Prostate gland (tissue), 2 donors: Measurements from ENCODE around the gene POU6F2.

Experiments
- POLR2A ChIP-seq: fragments of 450-650 bp; IDR thresholded peaks from one replicate; pipeline ENCODE4 v1.6.1; 2016; ENCODE audit warnings: antibody characterized with exemption, mild to moderate bottlenecking
- TF ChIP-seq, protein P1 (sequence below), 4 experiments: fragments of 200-600 bp in 2 of 4; fragments of 450-650 bp in 2 of 4; sonication (generic) in 2 of 4; IDR thresholded peaks; 1 replicate in 3 of 4; 2 replicates in 1 of 4; pipeline ENCODE4 v1.5.1; 2016 to 2019; ENCODE audit warnings: antibody characterized with exemption in 4 of 4, mild to moderate bottlenecking in 2 of 4, moderate library complexity in 2 of 4

GRCh38 chr7:39306016-39306570, 328.4 kb downstream of the POU6F2 start:
- TF ChIP-seq, protein P1, sequence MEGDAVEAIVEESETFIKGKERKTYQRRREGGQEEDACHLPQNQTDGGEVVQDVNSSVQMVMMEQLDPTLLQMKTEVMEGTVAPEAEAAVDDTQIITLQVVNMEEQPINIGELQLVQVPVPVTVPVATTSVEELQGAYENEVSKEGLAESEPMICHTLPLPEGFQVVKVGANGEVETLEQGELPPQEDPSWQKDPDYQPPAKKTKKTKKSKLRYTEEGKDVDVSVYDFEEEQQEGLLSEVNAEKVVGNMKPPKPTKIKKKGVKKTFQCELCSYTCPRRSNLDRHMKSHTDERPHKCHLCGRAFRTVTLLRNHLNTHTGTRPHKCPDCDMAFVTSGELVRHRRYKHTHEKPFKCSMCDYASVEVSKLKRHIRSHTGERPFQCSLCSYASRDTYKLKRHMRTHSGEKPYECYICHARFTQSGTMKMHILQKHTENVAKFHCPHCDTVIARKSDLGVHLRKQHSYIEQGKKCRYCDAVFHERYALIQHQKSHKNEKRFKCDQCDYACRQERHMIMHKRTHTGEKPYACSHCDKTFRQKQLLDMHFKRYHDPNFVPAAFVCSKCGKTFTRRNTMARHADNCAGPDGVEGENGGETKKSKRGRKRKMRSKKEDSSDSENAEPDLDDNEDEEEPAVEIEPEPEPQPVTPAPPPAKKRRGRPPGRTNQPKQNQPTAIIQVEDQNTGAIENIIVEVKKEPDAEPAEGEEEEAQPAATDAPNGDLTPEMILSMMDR (IDR thresholded peaks at IDR 0.05), result no peak
- TF ChIP-seq POLR2A, result no peak
